K562 (cell line): Measurements from ENCODE around the gene SLC7A6. TPM values are rescaled to one million over a fixed set of nuclear protein-coding genes. Genes with fewer than 3 reads are reported as not detected.

Source experiments
- ATAC-seq: fragments of 200-7000 bp; cut with Tn5 transposase; 3 replicates; pipeline ENCODE4 v1.9.1; 2020; ENCODE audit warnings: moderate library complexity
- BruUV-seq: library from RNA; stranded (reverse); fragments of 400-500 nt; replicated peaks from 2 replicates; lab custom pipeline; 2021; lab: Mats Ljungman, UMichigan
- CTCF ChIA-PET: fragments of 300-600 bp; formaldehyde crosslinking; extraction: SDS; loops from one replicate; lab custom pipeline; 2021; ENCODE audit warnings: low intra/inter-chr PET ratio; lab: Yijun Ruan, JAX
- POLR2A ChIA-PET: fragments of 300-600, 350-650 bp; sonication (Branson Sonifier 250); formaldehyde crosslinking; extraction: SDS; loops from one replicate; lab custom pipeline; 2021; ENCODE audit warnings: antibody characterized with exemption, inconsistent platforms; lab: Yijun Ruan, JAX
- DNase-seq, 4 experiments: peaks; one replicate each; pipeline versions ENCODE4 v3.0.0 to v3.0.0-alpha.2; 2011 to 2018; ENCODE audit warnings: low spot score in 3 of 4, mixed read lengths in 3 of 4; ENCODE audit errors: extremely low read depth in 1 of 4
- FAIRE-seq: peaks from 2 replicates; lab custom pipeline; 2011; peaks lifted over from hg19 to GRCh38; lab: Jason Lieb, UNC
- H2AFZ ChIP-seq: 2 replicates; pipeline ENCODE4 v1.6.0; 2011; ENCODE audit warnings: low read depth, low read length, control low read depth, inconsistent platforms
- H3K27ac ChIP-seq: fragments of 200-600 bp; 3 replicates; pipeline ENCODE4 v1.8.0; 2011; ENCODE audit warnings: low read depth, mild to moderate bottlenecking, control low read depth, inconsistent platforms, low read length, moderate library complexity, mixed read lengths; ENCODE audit errors: extremely low read depth
- H3K27me3 ChIP-seq, 2 experiments: fragments of 300-600 bp in 1 of 2; 2 replicates in 1 of 2; 3 replicates in 1 of 2; pipeline versions ENCODE4 v1.6.0 to v1.8.0; 2011; ENCODE audit warnings: inconsistent platforms in 2 of 2, low read length in 2 of 2, mild to moderate bottlenecking in 1 of 2, mixed read lengths in 1 of 2, moderate library complexity in 1 of 2; ENCODE audit not compliant: control insufficient read depth in 2 of 2, insufficient read depth in 2 of 2
- H3K36me3 ChIP-seq: fragments of 300-600 bp; 3 replicates; pipeline ENCODE4 v1.8.0; 2011; ENCODE audit warnings: mild to moderate bottlenecking, low read length, inconsistent platforms; ENCODE audit not compliant: control insufficient read depth, insufficient read depth
- H3K4me1 ChIP-seq, 2 experiments: fragments of 200-600 bp in 1 of 2; replicated peaks in 1 of 2; 2 replicates in 1 of 2; 3 replicates in 1 of 2; pipeline versions ENCODE4 v1.5.1 to v1.8.0; 2011; ENCODE audit warnings: inconsistent platforms in 2 of 2, low read length in 2 of 2, mild to moderate bottlenecking in 1 of 2, mixed read lengths in 1 of 2, moderate library complexity in 1 of 2; ENCODE audit not compliant: control insufficient read depth in 2 of 2, insufficient read depth in 2 of 2
- H3K4me2 ChIP-seq: 2 replicates; pipeline ENCODE4 v1.6.1; 2011; ENCODE audit warnings: low read length, control low read depth, inconsistent platforms, mixed read lengths; ENCODE audit not compliant: insufficient read depth
- H3K4me3 ChIP-seq: fragments of 200-600 bp; sonication (generic), shearing (Covaris generic); 2 replicates; pipeline ENCODE4 v1.5.1; 2016; ENCODE audit warnings: control low read depth, inconsistent platforms
- H3K79me2 ChIP-seq: fragments of 200-600 bp; 3 replicates; pipeline ENCODE4 v1.8.0; 2011; ENCODE audit warnings: low read length, inconsistent platforms; ENCODE audit not compliant: control insufficient read depth, insufficient read depth
- H3K9ac ChIP-seq, 2 experiments: 2 replicates each; pipeline versions ENCODE4 v1.6.0 to v1.6.1; 2011; ENCODE audit warnings: low read depth in 2 of 2, low read length in 2 of 2, control low read depth in 1 of 2, inconsistent platforms in 1 of 2, mild to moderate bottlenecking in 1 of 2, mixed read lengths in 1 of 2; ENCODE audit not compliant: insufficient read depth in 1 of 2
- H3K9me1 ChIP-seq: one replicate; pipeline ENCODE4 v1.6.0; 2011; ENCODE audit warnings: inconsistent platforms, mild to moderate bottlenecking, low read length, moderate library complexity; ENCODE audit not compliant: control insufficient read depth, insufficient read depth
- H3K9me3 ChIP-seq: replicated peaks from 2 replicates; pipeline ENCODE4 v1.5.1; 2011; ENCODE audit warnings: low read depth, low read length, inconsistent platforms; ENCODE audit not compliant: control insufficient read depth, insufficient read depth
- H4K20me1 ChIP-seq: replicated peaks from 2 replicates; pipeline ENCODE4 v1.6.1; 2011; ENCODE audit warnings: low read length, inconsistent platforms, mixed read lengths; ENCODE audit not compliant: control insufficient read depth, insufficient read depth
- MEIS2 ChIP-seq: fragments of 450-650 bp; IDR thresholded peaks from 2 replicates; pipeline ENCODE4 v1.6.1; 2014; ENCODE audit warnings: mild to moderate bottlenecking; ENCODE audit not compliant: partially characterized antibody
- POLR2A ChIP-seq: fragments of 450-650 bp; conservative IDR thresholded peaks from 2 replicates; pipeline ENCODE4 v1.6.1; 2016
- POLR2AphosphoS2 ChIP-seq: IDR thresholded peaks from 2 replicates; pipeline ENCODE4 v1.6.1; 2012; ENCODE audit warnings: low read length, improper control_type of control experiment
- POLR2AphosphoS5 ChIP-seq: IDR thresholded peaks from 2 replicates; pipeline ENCODE4 v1.6.1; 2011; ENCODE audit warnings: mild to moderate bottlenecking, low read depth, low read length, moderate library complexity; ENCODE audit not compliant: control insufficient read depth, insufficient read depth
- WGBS: fragments of 100-300 bp; shearing (Covaris generic); methylation state at CpG from one replicate; pipeline ENCODE4 v1.1.6; 2016; ENCODE audit warnings: low coverage, mixed read lengths; ENCODE audit not compliant: insufficient coverage; ENCODE audit errors: missing lambda C conversion rate; 5-methylcytosine and 5-hydroxymethylcytosine counted together
- in situ Hi-C: fragments of 300-500 bp; cut with MboI; formaldehyde crosslinking; loops from 4 replicates; pipeline ENCODE4 v1.15.0; 2018; ENCODE audit warnings: inconsistent platforms, mixed read lengths
- intact Hi-C: fragments of 100-400 bp; cut with micrococcal nuclease; formaldehyde crosslinking; loops from 2 replicates; pipeline ENCODE4 v1.14.2; 2022
- polyA plus RNA-seq, 8 experiments: library from polyadenylated mRNA; depleted of rRNA in 4 of 8; stranded (reverse) in 5 of 8; unstranded in 3 of 8; fragments of >200 nt; fragmentation: Nextera tagmentation in 2 of 8; fragmentation: Illumina TruSeq in 1 of 8; extraction: Ambion mirVana in 2 of 8; extraction: Trizol in 1 of 8; gene quantifications; 2 replicates each; pipeline versions ENCODE4 v1.2.1 to v1.2.3, GENCODE V29; 2011 to 2014; ENCODE audit warnings: inconsistent platforms in 1 of 8, missing spikeins in 1 of 8
- total RNA-seq, 7 experiments: library from RNA; depleted of rRNA in 6 of 7; stranded (reverse); fragments of >200 nt in 6 of 7; fragmentation: Illumina TruSeq in 2 of 7; extraction: Trizol in 2 of 7; gene quantifications; 2 replicates each; pipeline versions ENCODE4 v1.2.1 to v1.2.3, GENCODE V29; 2011 to 2021; ENCODE audit warnings: low replicate concordance in 1 of 7
- TF ChIP-seq, protein P1 (sequence below): fragments of 250-450 bp; sonication (Bioruptor Pico); IDR thresholded peaks from 2 replicates; pipeline ENCODE4 v1.4.0; 2020; ENCODE audit warnings: borderline replicate concordance

Gene SLC7A6
- total and polyA plus RNA-seq, 9 of the 15 experiments (the other 6 are each of a cell fraction or from before 2014, with no cell fraction given), result 12.6 to 60.1 (median 29.8) TPM

DNA sequence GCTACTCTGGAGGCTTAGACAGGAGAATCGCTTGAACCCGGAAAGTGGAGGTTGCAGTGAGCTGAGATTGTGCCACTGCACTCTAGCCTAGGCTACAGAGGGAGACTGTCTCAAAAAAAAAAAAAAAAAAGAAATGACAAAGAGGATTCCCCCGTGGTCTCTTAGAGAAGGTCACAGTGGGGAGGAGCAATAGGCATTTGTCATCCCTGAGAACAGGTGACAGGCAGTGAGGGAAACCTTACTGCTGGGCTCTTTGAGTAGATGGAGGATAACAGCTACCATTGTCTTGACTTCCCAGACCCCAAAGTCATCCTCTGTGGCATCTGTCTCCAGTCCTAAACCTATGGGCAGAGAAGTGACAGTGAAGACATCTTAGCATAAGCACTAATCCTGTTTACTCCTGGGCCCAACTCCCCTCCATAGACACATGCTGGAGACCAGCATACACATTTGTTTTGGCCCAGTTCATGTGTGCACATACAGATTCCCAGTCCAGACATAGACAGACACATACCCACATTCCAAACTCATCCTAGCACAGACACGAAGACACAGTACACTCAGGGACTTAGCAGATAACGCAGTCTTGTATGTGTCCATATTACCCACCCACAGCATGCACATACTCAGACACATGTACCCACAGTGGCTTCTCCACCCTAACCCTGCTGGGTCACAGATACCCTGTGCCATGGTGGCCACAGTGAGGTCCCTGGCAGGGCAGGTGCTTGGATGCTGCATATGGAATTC, 31.1 kb upstream of the SLC7A6 start:
- ATAC-seq (no peak), FAIRE-seq (peak; percentile 23), DNase-seq (no peak)
- H3K4me3 ChIP-seq, result no peak overlapping the region
- 82% methylated on average over 4 of the region's 5 CpGs for WGBS
- ChIA-PET POLR2A (interaction anchor here (0.5 to 0.7 kb wide), 4 partner anchors 15 to 1061 kb away, joined by 3 to 4 read pairs (median 3); no protein-coding TSS in a partner anchor), CTCF (no interaction called here)
- H3K9me3 ChIP-seq, result peaks cover 5% of the 10 kb centered on the region
- H4K20me1 ChIP-seq, result no peaks in the 10 kb centered on the region; the same call in 1 of the 2 replicates
- H2AFZ ChIP-seq, result no peak overlapping the region
- in situ Hi-C loops (no loop called here), intact Hi-C loops (no loop called here)
- no peaks in the 10 kb centered on the region; the same call in 2 of the 3 replicates for H3K79me2 ChIP-seq
- H3K4me1 ChIP-seq, result peaks cover 0 to 19% of the 10 kb centered on the region in 2 experiments; a peak in 1 of 5 replicates
- no peak overlapping the region for H3K9ac ChIP-seq
- H3K27me3 ChIP-seq, result no peaks in the 10 kb centered on the region
- H3K27ac ChIP-seq, result no peak overlapping the region
- no TSS peak for BruUV-seq
- no peaks in the 10 kb centered on the region for H3K9me1 ChIP-seq
- H3K36me3 ChIP-seq, result peaks cover 36% of the 10 kb centered on the region; the same call in 2 of the 3 replicates
- TF ChIP-seq POLR2A (0 out of 2 replicates have a peak, but pooled peaks have one; percentile 35), MEIS2 (peak; percentile 7), POLR2AphosphoS5 (peak; percentile 15; the same call in 1 of the 2 replicates), POLR2AphosphoS2 (0 out of 2 replicates have a peak, but pooled peaks have one; percentile 11)
- TF ChIP-seq, protein P1, sequence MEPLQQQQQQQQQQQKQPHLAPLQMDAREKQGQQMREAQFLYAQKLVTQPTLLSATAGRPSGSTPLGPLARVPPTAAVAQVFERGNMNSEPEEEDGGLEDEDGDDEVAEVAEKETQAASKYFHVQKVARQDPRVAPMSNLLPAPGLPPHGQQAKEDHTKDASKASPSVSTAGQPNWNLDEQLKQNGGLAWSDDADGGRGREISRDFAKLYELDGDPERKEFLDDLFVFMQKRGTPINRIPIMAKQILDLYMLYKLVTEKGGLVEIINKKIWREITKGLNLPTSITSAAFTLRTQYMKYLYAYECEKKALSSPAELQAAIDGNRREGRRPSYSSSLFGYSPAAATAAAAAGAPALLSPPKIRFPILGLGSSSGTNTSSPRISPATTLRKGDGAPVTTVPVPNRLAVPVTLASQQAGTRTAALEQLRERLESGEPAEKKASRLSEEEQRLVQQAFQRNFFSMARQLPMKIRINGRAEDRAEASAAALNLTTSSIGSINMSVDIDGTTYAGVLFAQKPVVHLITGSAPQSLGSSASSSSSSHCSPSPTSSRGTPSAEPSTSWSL (CRISPR knock-in tag), result no peak
- no peak overlapping the region for H3K4me2 ChIP-seq
